SK-N-MC (cell line): ENCODE measurements around the gene ARIH2.

Experiments used
- EZH2 ChIP-seq: fragments of 200-600 bp; sonication (generic); IDR thresholded peaks from one replicate; pipeline ENCODE4 v1.6.1; 2017; ENCODE audit warnings: antibody characterized with exemption
- POLR2AphosphoS5 ChIP-seq: IDR thresholded peaks from 2 replicates; pipeline ENCODE4 v1.6.1; 2012; ENCODE audit warnings: mild to moderate bottlenecking, low read depth, low read length, borderline replicate concordance

- TF ChIP-seq EZH2 (no peak), POLR2AphosphoS5 (no peak)
Observed at GRCh38 chr3:48966876-48967361, 48.3 kb downstream of the ARIH2 start.
